Hepatocyte (in vitro differentiated cells): ENCODE measurements around the gene EPSTI1. TPM values are rescaled to one million over a fixed set of nuclear protein-coding genes. Genes with fewer than 3 reads are reported as not detected.

Source experiments
- DNase-seq: peaks from one replicate; pipeline ENCODE4 v3.0.0-alpha.2; 2016; ENCODE audit warnings: low spot score
- H2AFZ ChIP-seq: fragments of 200-600 bp; sonication (generic); 2 replicates; pipeline ENCODE4 v1.6.0; 2016; ENCODE audit warnings: antibody characterized with exemption, mild to moderate bottlenecking
- H3K27ac ChIP-seq: fragments of 200-600 bp; sonication (generic); 2 replicates; pipeline ENCODE4 v1.5.1; 2016; ENCODE audit warnings: mild to moderate bottlenecking
- H3K27me3 ChIP-seq: fragments of 200-600 bp; sonication (generic); 2 replicates; pipeline ENCODE4 v1.6.1; 2016
- H3K36me3 ChIP-seq: fragments of 200-600 bp; sonication (generic); replicated peaks from 2 replicates; pipeline ENCODE4 v1.5.1; 2016; ENCODE audit warnings: low read depth; ENCODE audit not compliant: insufficient read depth
- H3K4me1 ChIP-seq: fragments of 200-600 bp; sonication (generic); 2 replicates; pipeline ENCODE4 v1.5.1; 2016; ENCODE audit warnings: mild to moderate bottlenecking, moderate library complexity; ENCODE audit not compliant: insufficient read depth
- H3K4me2 ChIP-seq: fragments of 200-600 bp; sonication (generic); 2 replicates; pipeline ENCODE4 v1.6.0; 2016
- H3K4me3 ChIP-seq: fragments of 200-600 bp; sonication (generic); 2 replicates; pipeline ENCODE4 v1.5.1; 2016; ENCODE audit warnings: mild to moderate bottlenecking
- H3K79me2 ChIP-seq: fragments of 200-600 bp; sonication (generic); 2 replicates; pipeline ENCODE4 v1.6.0; 2017; ENCODE audit warnings: mild to moderate bottlenecking
- H3K9me2 ChIP-seq: fragments of 200-600 bp; sonication (generic); replicated peaks from 2 replicates; pipeline ENCODE4 v1.6.0; 2017; ENCODE audit warnings: mild to moderate bottlenecking; ENCODE audit not compliant: insufficient read depth
- H3K9me3 ChIP-seq: fragments of 200-600 bp; sonication (generic); 2 replicates; pipeline ENCODE4 v1.5.1; 2016; ENCODE audit warnings: low read depth, mild to moderate bottlenecking
- H4K20me1 ChIP-seq: fragments of 200-600 bp; sonication (generic); 2 replicates; pipeline ENCODE4 v1.6.0; 2016; ENCODE audit warnings: mild to moderate bottlenecking; ENCODE audit not compliant: insufficient read depth, poor library complexity, severe bottlenecking
- EZH2 ChIP-seq: fragments of 200-600 bp; sonication (generic); IDR thresholded peaks from 2 replicates; pipeline ENCODE4 v1.6.1; 2016; ENCODE audit warnings: antibody characterized with exemption, mild to moderate bottlenecking, borderline replicate concordance
- EZH2phosphoT487 ChIP-seq: fragments of 200-600 bp; sonication (generic); IDR thresholded peaks from one replicate; pipeline ENCODE4 v1.6.1; 2018; ENCODE audit warnings: antibody characterized with exemption, mild to moderate bottlenecking, low read depth, moderate library complexity; ENCODE audit not compliant: unreplicated experiment, severe bottlenecking
- WGBS: methylation state at CpG from one replicate; pipeline ENCODE4 v1.1.6; 2016; ENCODE audit warnings: low lambda C conversion rate; ENCODE audit errors: missing lambda C conversion rate; 5-methylcytosine and 5-hydroxymethylcytosine counted together
- polyA plus RNA-seq: library from polyadenylated mRNA; unstranded; fragments of >200 nt; fragmentation: Nextera tagmentation; extraction: Ambion mirVana; gene quantifications from 2 replicates; pipeline ENCODE4 v1.2.1, GENCODE V29; 2016
- total RNA-seq: library from RNA; depleted of rRNA; stranded (reverse); fragments of >200 nt; gene quantifications from 2 replicates; pipeline ENCODE4 v1.2.3, GENCODE V29; 2014
- TF ChIP-seq, protein P1 (sequence below): fragments of 200-600 bp; sonication (generic); IDR thresholded peaks from 2 replicates; pipeline ENCODE4 v1.5.1; 2016; ENCODE audit warnings: antibody characterized with exemption, mild to moderate bottlenecking; ENCODE audit not compliant: poor library complexity

Gene EPSTI1
- total and polyA plus RNA-seq, 2 experiments from 2014 or later = 24.5 to 31.0 TPM

DNA sequence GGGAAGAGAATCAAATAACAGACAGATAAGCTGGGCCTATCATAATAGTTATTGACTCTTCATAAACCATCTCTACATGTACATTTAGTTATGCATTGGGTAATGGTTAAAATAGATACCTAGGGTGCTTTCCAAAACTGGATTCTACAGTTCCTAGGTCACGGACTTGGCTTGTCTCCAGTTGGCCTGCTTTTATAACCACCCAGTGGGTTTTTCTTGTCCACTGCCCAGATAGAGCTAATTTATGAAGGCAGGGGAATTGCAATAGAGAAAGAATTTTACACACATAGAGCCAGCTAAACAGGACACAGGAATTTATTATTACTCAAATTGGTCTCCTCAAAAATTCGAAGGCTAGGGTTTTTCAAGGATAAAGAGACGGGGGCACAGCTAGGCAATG lies 113.3 kb downstream of the EPSTI1 start:
- Histone ChIP-seq H4K20me1 (no peaks in the 10 kb centered on the region), H3K4me2 (no peak overlapping the region), H3K27me3 (no peaks in the 10 kb centered on the region), H3K9me3 (no peaks in the 10 kb centered on the region), H3K79me2 (no peaks in the 10 kb centered on the region), H3K9me2 (no peaks in the 10 kb centered on the region), H2AFZ (no peak overlapping the region), H3K4me3 (no peak overlapping the region), H3K36me3 (no peaks in the 10 kb centered on the region), H3K4me1 (peaks cover 11% of the 10 kb centered on the region), H3K27ac (no peak overlapping the region)
- TF ChIP-seq EZH2phosphoT487 (no peak), EZH2 (no peak)
- WGBS = 89% methylated on average over 3 of the region's 3 CpGs
- no peak for DNase-seq

DNA sequence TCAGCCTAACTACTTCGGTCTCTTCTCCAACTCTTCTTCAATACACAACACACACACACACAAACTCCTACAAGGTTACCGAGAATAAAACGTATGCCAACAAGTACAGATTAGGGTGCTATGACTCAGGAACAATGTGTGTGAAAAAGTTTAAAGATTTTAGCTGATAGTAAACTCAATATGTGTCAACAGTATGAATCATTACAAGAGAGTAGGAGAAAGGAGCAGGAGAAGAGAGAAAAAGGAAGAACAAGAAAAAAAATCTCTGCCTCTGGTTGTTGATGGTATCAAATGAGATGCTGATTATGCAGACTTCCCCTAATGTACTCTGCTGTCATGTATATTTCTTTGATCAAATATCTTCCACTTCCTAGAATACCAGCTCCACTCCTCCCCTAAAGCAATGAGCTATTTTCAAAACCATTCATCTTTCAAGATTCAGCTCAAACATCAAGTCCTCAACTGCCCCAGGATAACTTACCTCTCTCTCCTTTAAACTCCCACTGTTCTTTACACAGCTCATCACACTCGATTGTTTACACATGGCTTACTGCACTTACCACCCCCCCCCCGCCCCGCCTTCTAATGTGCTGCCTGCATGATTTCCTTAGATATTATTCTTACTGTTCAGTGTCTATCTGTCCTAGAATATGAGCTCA lies 115.0 kb downstream of the EPSTI1 start:
- Histone ChIP-seq H3K36me3 (no peaks in the 10 kb centered on the region), H3K9me2 (no peaks in the 10 kb centered on the region), H3K9me3 (no peaks in the 10 kb centered on the region), H3K79me2 (no peaks in the 10 kb centered on the region), H3K27me3 (peaks cover 9% of the 10 kb centered on the region), H3K4me2 (peak overlapping the region; percentile 30), H3K4me3 (no peak overlapping the region), H3K4me1 (peaks cover 12% of the 10 kb centered on the region), H2AFZ (no peak overlapping the region), H3K27ac (no peak overlapping the region), H4K20me1 (no peaks in the 10 kb centered on the region)
- DNase-seq = no peak
- WGBS = 29% methylated on average over 6 of the region's 6 CpGs
- TF ChIP-seq EZH2 (no peak), EZH2phosphoT487 (no peak)
- TF ChIP-seq, protein P1, sequence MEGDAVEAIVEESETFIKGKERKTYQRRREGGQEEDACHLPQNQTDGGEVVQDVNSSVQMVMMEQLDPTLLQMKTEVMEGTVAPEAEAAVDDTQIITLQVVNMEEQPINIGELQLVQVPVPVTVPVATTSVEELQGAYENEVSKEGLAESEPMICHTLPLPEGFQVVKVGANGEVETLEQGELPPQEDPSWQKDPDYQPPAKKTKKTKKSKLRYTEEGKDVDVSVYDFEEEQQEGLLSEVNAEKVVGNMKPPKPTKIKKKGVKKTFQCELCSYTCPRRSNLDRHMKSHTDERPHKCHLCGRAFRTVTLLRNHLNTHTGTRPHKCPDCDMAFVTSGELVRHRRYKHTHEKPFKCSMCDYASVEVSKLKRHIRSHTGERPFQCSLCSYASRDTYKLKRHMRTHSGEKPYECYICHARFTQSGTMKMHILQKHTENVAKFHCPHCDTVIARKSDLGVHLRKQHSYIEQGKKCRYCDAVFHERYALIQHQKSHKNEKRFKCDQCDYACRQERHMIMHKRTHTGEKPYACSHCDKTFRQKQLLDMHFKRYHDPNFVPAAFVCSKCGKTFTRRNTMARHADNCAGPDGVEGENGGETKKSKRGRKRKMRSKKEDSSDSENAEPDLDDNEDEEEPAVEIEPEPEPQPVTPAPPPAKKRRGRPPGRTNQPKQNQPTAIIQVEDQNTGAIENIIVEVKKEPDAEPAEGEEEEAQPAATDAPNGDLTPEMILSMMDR = no peak

DNA sequence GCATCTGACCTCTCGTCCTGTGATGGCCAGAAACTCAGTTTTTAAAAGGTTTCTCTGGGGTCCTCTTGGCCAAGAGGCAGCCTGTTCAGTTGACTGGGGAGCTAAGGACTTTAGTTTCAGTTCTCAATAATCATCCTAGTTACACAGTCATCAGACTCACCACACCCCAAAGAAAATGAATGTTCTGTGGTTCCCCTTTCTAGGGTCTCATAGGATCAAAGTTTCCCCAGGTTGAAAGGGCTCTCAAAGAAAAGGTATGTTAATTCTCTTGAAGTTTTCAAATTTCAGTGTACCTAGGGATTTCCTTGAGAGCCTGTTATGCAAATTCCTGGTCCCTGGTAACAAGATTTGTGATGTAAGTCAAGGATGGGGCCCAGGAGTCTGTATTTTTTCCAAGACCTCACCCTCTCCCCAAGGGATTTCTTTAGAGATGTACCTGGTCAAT lies 115.7 kb downstream of the EPSTI1 start:
- 56% methylated on average over 1 of the region's 1 CpG for WGBS
- peaks cover 12% of the 10 kb centered on the region for H3K4me1 ChIP-seq
- H3K27ac ChIP-seq = peak overlapping the region; percentile 30
- DNase-seq = no peak
- H3K4me3 ChIP-seq = no peak overlapping the region
- H4K20me1 ChIP-seq = no peaks in the 10 kb centered on the region
- no peaks in the 10 kb centered on the region for H3K9me3 ChIP-seq
- no peak for TF ChIP-seq EZH2phosphoT487
- no peak for TF ChIP-seq EZH2
- TF ChIP-seq, protein P1 = no peak
- H2AFZ ChIP-seq = peak overlapping the region; percentile 10
- H3K9me2 ChIP-seq = no peaks in the 10 kb centered on the region
- no peaks in the 10 kb centered on the region for H3K36me3 ChIP-seq
- H3K27me3 ChIP-seq = peaks cover 10% of the 10 kb centered on the region
- H3K4me2 ChIP-seq = peak overlapping the region; percentile 33
- no peaks in the 10 kb centered on the region for H3K79me2 ChIP-seq

DNA sequence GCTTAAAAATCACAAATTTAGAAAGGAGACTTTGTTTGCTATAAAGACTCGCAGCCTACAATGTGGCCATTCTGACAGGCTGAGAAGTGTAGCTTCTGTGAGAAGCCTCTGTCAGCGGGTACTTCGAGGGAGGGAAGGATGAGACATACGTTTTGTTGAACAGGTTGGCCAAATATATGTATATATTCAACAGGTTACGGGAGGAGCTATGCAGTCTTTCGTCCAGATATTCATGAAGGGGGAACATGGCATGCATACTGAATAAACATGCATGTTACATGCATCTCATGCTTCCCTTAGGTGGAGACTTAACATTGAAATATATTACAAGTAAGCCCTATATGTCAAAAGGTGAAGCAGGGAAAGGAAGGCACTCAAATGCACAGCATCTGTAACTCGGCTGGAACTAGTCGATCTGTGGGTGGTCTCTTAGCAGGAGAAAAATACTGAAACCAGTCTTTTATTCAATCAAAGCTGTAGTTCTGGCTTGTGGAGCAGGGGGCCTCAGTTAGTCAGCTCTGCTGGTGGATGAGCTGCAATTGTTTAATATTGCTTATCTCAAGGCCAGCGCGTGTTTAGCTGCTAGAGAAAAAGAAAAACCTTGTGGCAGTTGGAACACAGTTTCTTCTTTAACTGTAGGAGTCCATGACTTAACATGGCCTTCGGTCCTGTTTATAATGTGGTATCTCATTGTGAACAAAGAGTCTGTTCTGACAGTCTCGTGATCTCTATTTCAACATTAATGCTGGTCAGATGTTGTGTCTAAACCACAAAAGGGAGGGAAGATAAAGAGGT lies 116.4 kb downstream of the EPSTI1 start:
- Histone ChIP-seq H2AFZ (peak overlapping the region; percentile 10), H3K79me2 (no peaks in the 10 kb centered on the region), H3K4me1 (peaks cover 12% of the 10 kb centered on the region), H3K4me2 (peak overlapping the region; percentile 33), H3K9me2 (no peaks in the 10 kb centered on the region), H3K27me3 (peaks cover 10% of the 10 kb centered on the region), H4K20me1 (no peaks in the 10 kb centered on the region), H3K9me3 (no peaks in the 10 kb centered on the region), H3K36me3 (no peaks in the 10 kb centered on the region), H3K4me3 (no peak overlapping the region), H3K27ac (peak overlapping the region; percentile 30)
- TF ChIP-seq EZH2 = no peak
- TF ChIP-seq, protein P1 = peak; percentile 32
- DNase-seq = peak; percentile 65
- WGBS = 36% methylated on average over 12 of the region's 12 CpGs
